Chondrocyte (in vitro differentiated cells): ENCODE measurements around the gene ARHGEF37. TPM values are rescaled to one million over a fixed set of nuclear protein-coding genes. Genes with fewer than 3 reads are reported as not detected.
A peak's percentile ranks its signal among the peaks of the same experiment; 100 is the strongest.

Source experiments
- DNase-seq: peaks from one replicate; pipeline ENCODE4 v3.0.0; 2021; ENCODE audit warnings: mixed read lengths, low spot score
- H3K27ac Mint-ChIP-seq: one replicate; pipeline ENCODE4 v1.8.0; 2021; ENCODE audit warnings: mild to moderate bottlenecking, moderate library complexity, mixed read lengths; ENCODE audit not compliant: unreplicated experiment
- H3K27me3 Mint-ChIP-seq: 2 replicates; pipeline ENCODE4 v1.8.0; 2021; ENCODE audit warnings: low read depth, mixed read lengths
- H3K36me3 Mint-ChIP-seq: 2 replicates; pipeline ENCODE4 v1.8.0; 2021; ENCODE audit warnings: low read depth, mixed read lengths
- H3K4me1 Mint-ChIP-seq: 2 replicates; pipeline ENCODE4 v1.8.0; 2021; ENCODE audit warnings: low read depth, mild to moderate bottlenecking, mixed read lengths
- H3K4me3 Mint-ChIP-seq: one replicate; pipeline ENCODE4 v1.8.0; 2021; ENCODE audit warnings: mild to moderate bottlenecking, moderate library complexity, mixed read lengths; ENCODE audit not compliant: unreplicated experiment
- H3K9me3 Mint-ChIP-seq: 2 replicates; pipeline ENCODE4 v1.8.0; 2021; ENCODE audit warnings: low read depth, mixed read lengths
- CTCF ChIP-seq: fragments of 200-600 bp; sonication (generic); IDR thresholded peaks from 2 replicates; pipeline ENCODE4 v1.5.0; 2021; ENCODE audit warnings: antibody characterized with exemption, mild to moderate bottlenecking, moderate library complexity
- total RNA-seq: library from RNA; stranded (reverse); gene quantifications from 3 replicates; pipeline ENCODE4 v1.2.1, GENCODE V29; 2021

The ARHGEF37 gene
- total RNA-seq, 1 donor from 2014 or later = 6.0 TPM

- Mint-ChIP-seq H3K27me3 (no peaks in the 10 kb centered on the region), H3K9me3 (no peaks in the 10 kb centered on the region), H3K27ac (peak overlapping the region; percentile 99), H3K36me3 (peaks cover 16% of the 10 kb centered on the region), H3K4me3 (peak overlapping the region; percentile 97), H3K4me1 (peaks cover 26% of the 10 kb centered on the region)
- peak; percentile 67 for TF ChIP-seq CTCF
- no peak for DNase-seq
These were observed 29.2 kb upstream of the ARHGEF37 start for GRCh38 chr5:149552038-149552494.

GRCh38 chr5:149552553-149553160 is 28.6 kb upstream of the ARHGEF37 start:
- H3K27ac Mint-ChIP-seq = no peak overlapping the region
- H3K27me3 Mint-ChIP-seq = no peaks in the 10 kb centered on the region
- no peak overlapping the region for H3K4me3 Mint-ChIP-seq
- peaks cover 20% of the 10 kb centered on the region for H3K4me1 Mint-ChIP-seq
- H3K36me3 Mint-ChIP-seq = peaks cover 16% of the 10 kb centered on the region
- DNase-seq = no peak
- no peaks in the 10 kb centered on the region for H3K9me3 Mint-ChIP-seq
- TF ChIP-seq CTCF = no peak

- DNase-seq = no peak
- Mint-ChIP-seq H3K36me3 (no peaks in the 10 kb centered on the region), H3K27ac (no peak overlapping the region), H3K4me1 (peaks cover 31% of the 10 kb centered on the region), H3K27me3 (no peaks in the 10 kb centered on the region), H3K4me3 (no peak overlapping the region), H3K9me3 (no peaks in the 10 kb centered on the region)
- no peak for TF ChIP-seq CTCF
These were observed 21.6 kb upstream of the ARHGEF37 start for GRCh38 chr5:149559706-149560105.

- Mint-ChIP-seq H3K4me3 (no peak overlapping the region), H3K36me3 (no peaks in the 10 kb centered on the region), H3K9me3 (no peaks in the 10 kb centered on the region), H3K4me1 (peaks cover 34% of the 10 kb centered on the region), H3K27ac (peak overlapping the region; percentile 81), H3K27me3 (no peaks in the 10 kb centered on the region)
- no peak for DNase-seq
- TF ChIP-seq CTCF = no peak
These were observed 19.4 kb upstream of the ARHGEF37 start for GRCh38 chr5:149561848-149562247.

- Mint-ChIP-seq H3K9me3 (no peaks in the 10 kb centered on the region), H3K36me3 (no peaks in the 10 kb centered on the region), H3K4me1 (peaks cover 34% of the 10 kb centered on the region), H3K27me3 (no peaks in the 10 kb centered on the region), H3K4me3 (no peak overlapping the region), H3K27ac (peak overlapping the region; percentile 93)
- no peak for TF ChIP-seq CTCF
- no peak for DNase-seq
These were observed 17.8 kb upstream of the ARHGEF37 start for GRCh38 chr5:149563466-149563865.
